ENCODE measurements around the gene SYNM. TPM values are rescaled to one million over a fixed set of nuclear protein-coding genes. Genes with fewer than 3 reads are reported as not detected.
"Not testable (repeated sequence)": the region's sequence is repeated elsewhere in the genome, so short reads cannot be mapped to it uniquely, and the experiment has no call there.

Gene SYNM
- total RNA-seq, result 0.79 and 1.1 TPM in 2 replicates

DNA sequence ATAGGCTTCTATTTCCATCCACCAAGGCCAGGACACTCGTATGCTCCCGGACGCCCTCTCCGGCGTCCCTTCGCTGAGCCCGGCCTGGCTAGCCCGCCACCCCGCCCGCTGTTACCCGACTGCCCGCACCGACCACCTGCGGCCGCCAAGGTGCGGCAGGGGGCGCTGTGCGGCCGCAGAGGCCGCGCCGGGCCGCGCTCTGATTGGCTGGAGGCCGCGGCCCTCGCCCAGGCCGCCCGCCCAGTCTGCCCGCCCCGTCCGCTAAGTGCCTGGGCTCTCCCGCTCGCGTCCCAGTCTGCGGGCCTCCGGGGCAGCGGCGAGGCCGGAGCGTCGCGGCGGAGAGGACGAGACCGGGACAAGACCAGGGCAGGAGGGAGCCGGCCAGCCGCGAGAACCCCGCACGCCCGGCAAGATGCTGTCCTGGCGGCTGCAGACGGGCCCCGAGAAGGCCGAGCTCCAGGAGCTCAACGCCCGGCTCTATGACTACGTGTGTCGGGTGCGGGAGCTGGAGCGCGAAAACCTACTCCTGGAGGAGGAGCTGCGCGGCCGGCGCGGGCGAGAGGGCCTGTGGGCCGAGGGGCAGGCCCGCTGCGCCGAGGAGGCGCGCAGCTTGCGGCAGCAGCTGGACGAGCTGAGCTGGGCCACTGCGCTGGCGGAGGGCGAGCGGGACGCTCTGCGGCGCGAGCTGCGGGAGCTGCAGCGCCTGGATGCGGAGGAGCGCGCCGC, at the start of gene SYNM:
TSS of gene SYNM (plus strand) at position 293 of the 726 bp plus-strand sequence. CDS start at position 413, 120 bp downstream.
- Mint-ChIP-seq H3K4me3 (peak within 1 kb of the TSS; percentile 77), H3K27me3 (peaks cover 45% of the 10 kb centered on the region), H3K36me3 (ENCODE audit: low read depth) (no peaks in the 10 kb centered on the region), H3K4me1 (peaks cover 11% of the 10 kb centered on the region), H3K9me3 (no peaks in the 10 kb centered on the region), H3K27ac (peak within 1 kb of the TSS; percentile 54)
- DNase-seq, result peak; percentile 85
- intact Hi-C loops (cut with micrococcal nuclease), result loop anchor here (10.0 kb wide), 2 partner anchors 270 to 630 kb away; partner anchors contain the start of gene LYSMD4

DNA sequence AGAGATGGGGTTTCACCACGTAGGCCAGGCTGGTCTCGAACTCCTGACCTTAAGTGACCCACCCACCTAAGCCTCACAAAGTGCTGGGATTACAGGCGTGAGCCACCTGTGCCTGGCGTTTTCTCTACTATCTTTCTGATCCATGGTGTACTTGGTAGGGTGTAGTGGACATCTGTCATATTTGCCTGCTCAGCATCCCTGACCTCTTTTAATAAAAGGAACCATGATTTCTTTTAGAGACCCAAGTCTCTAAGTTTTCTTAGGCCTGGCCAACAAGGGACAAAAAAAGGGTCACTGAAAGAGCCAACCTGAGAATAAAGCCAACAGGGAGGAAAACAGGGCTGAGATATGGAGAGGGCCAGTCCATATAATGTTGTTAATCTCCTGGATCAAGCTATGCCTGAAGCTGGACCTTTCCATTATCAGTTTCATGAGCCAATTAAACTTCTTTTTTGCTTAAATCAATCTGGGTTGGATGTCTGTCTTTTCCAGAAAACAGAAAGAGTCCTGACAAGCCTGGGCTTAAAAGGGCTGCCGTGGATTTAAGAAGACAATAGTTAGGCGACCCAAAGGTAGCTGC, 49.2 kb upstream of the SYNM start:
- peaks cover 9% of the 10 kb centered on the region for H3K4me1 Mint-ChIP-seq
- H3K36me3 Mint-ChIP-seq (ENCODE audit: low read depth), result no peaks in the 10 kb centered on the region
- no peak for DNase-seq
- no peak overlapping the region for H3K4me3 Mint-ChIP-seq
- peaks cover 29% of the 10 kb centered on the region for H3K27me3 Mint-ChIP-seq
- no peak overlapping the region for H3K27ac Mint-ChIP-seq
- intact Hi-C loops (cut with micrococcal nuclease), result loop anchor here (5.0 kb wide), 3 partner anchors 188 to 613 kb away; partner anchors contain the start of gene IGF1R
- no peaks in the 10 kb centered on the region for H3K9me3 Mint-ChIP-seq

DNA sequence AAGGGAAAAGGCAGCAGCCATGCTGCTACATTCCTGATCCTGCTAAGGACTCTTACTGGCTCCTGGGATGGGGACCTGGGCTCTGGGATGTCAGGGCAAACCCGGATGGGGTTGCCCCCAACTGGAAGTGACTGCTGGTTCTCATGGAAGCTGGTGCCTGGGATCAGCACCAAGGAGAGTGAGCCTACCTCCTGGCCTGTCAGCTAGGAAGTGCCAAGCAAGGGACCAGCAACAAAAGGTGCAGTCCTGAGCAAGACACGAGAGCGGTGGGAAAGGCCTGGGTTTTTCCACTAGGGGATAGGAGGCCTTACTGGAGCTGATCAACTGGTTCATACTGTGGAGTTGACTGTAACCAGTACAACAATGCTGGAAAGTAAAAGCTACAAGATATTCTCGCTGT, 47.9 kb upstream of the SYNM start:
- no peaks in the 10 kb centered on the region for H3K36me3 Mint-ChIP-seq (ENCODE audit: low read depth)
- peaks cover 9% of the 10 kb centered on the region for H3K4me1 Mint-ChIP-seq
- no peak for DNase-seq
- H3K9me3 Mint-ChIP-seq, result no peaks in the 10 kb centered on the region
- intact Hi-C loops (cut with micrococcal nuclease), result loop anchor here (5.0 kb wide), 3 partner anchors 190 to 615 kb away; partner anchors contain the start of gene IGF1R
- no peak overlapping the region for H3K27ac Mint-ChIP-seq
- peaks cover 41% of the 10 kb centered on the region for H3K27me3 Mint-ChIP-seq
- H3K4me3 Mint-ChIP-seq, result no peak overlapping the region

GRCh38 chr15:99057697-99058420, 47.0 kb upstream of the SYNM start:
- Mint-ChIP-seq H3K27ac (no peak overlapping the region), H3K36me3 (ENCODE audit: low read depth) (no peaks in the 10 kb centered on the region), H3K4me3 (peak overlapping the region; percentile 75), H3K27me3 (peaks cover 46% of the 10 kb centered on the region), H3K4me1 (peaks cover 5% of the 10 kb centered on the region), H3K9me3 (no peaks in the 10 kb centered on the region)
- no peak for DNase-seq
- intact Hi-C loops (cut with micrococcal nuclease), result loop anchor here (2.0 to 5.0 kb wide), 4 partner anchors 43 to 616 kb away; partner anchors contain the start of gene IGF1R

GRCh38 chr15:99058421-99058870, 46.4 kb upstream of the SYNM start:
- Mint-ChIP-seq H3K4me3 (peak overlapping the region; percentile 75), H3K27me3 (peaks cover 44% of the 10 kb centered on the region), H3K4me1 (peaks cover 5% of the 10 kb centered on the region), H3K9me3 (no peaks in the 10 kb centered on the region), H3K27ac (peak overlapping the region; percentile 56), H3K36me3 (ENCODE audit: low read depth) (no peaks in the 10 kb centered on the region)
- DNase-seq, result no peak
- intact Hi-C loops (cut with micrococcal nuclease), result loop anchor here (2.0 to 5.0 kb wide), 4 partner anchors 44 to 616 kb away; partner anchors contain the start of gene IGF1R

- peak overlapping the region; percentile 69 for H3K4me3 Mint-ChIP-seq
- no peaks in the 10 kb centered on the region for H3K36me3 Mint-ChIP-seq (ENCODE audit: low read depth)
- peaks cover 44% of the 10 kb centered on the region for H3K27me3 Mint-ChIP-seq
- intact Hi-C loops (cut with micrococcal nuclease), result loop anchor here (1.0 to 5.0 kb wide), 5 partner anchors 44 to 617 kb away; partner anchors contain the start of gene IGF1R
- peaks cover 5% of the 10 kb centered on the region for H3K4me1 Mint-ChIP-seq
- peak; percentile 88 for DNase-seq
- H3K27ac Mint-ChIP-seq, result no peak overlapping the region
- H3K9me3 Mint-ChIP-seq, result no peaks in the 10 kb centered on the region
Observed at GRCh38 chr15:99059010-99059981, 45.6 kb upstream of the SYNM start.

DNA sequence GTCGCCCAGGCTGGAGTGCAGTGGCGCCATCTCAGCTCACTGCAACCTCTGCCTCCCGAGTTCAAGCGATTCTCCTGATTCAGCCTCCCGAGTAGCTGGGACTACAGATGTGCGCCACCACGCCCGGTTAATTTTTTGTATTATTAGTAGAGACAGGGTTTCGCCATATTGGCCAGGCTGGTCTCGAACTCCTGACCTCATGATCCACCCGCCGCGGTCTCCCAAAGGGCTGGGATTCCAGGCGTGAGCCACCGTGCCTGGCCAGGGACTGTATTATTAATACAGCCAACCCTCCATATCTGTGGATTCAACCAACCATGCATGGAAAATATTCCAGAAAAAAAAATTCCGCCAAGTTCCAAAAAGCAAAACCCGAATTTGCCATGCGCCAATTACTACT, 44.7 kb upstream of the SYNM start:
- intact Hi-C loops (cut with micrococcal nuclease), result loop anchor here (5.0 kb wide), 1 partner anchor 283 kb away; no protein-coding TSS in a partner anchor
- H3K9me3 Mint-ChIP-seq; H3K4me1 Mint-ChIP-seq; H3K36me3 Mint-ChIP-seq (ENCODE audit: low read depth); H3K27ac Mint-ChIP-seq; DNase-seq: not testable (repeated sequence)
- Mint-ChIP-seq H3K4me3 (peak overlapping the region; percentile 69), H3K27me3 (peaks cover 44% of the 10 kb centered on the region)

GRCh38 chr15:99062226-99062625, 42.7 kb upstream of the SYNM start:
- Mint-ChIP-seq H3K36me3 (ENCODE audit: low read depth) (no peaks in the 10 kb centered on the region), H3K9me3 (no peaks in the 10 kb centered on the region), H3K27me3 (peaks cover 37% of the 10 kb centered on the region), H3K27ac (no peak overlapping the region), H3K4me3 (no peak overlapping the region), H3K4me1 (peaks cover 5% of the 10 kb centered on the region)
- intact Hi-C loops (cut with micrococcal nuclease), result loop anchor here (5.0 kb wide), 1 partner anchor 285 kb away; no protein-coding TSS in a partner anchor
- DNase-seq, result no peak

DNA sequence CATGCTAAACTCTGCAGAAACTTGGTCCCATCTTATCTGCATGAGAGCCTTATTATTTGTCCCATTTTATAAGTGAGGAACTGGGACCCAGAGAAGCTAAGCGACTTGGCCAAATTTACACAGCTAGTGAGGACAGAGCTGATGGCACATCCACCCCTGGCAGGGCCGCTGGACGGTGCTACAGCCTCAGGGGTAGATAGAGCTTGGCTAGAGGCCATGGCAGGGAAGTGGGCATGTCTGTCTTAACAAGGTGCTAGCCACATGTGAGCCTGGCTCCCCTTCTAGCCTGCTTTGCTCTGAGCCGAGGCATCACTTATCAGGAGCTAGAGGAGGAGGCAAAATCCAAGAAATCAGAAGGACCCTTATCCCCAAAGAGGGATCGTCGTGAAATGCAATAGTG, 36.7 kb upstream of the SYNM start:
- Mint-ChIP-seq H3K4me3 (no peak overlapping the region), H3K27me3 (no peaks in the 10 kb centered on the region), H3K36me3 (ENCODE audit: low read depth) (no peaks in the 10 kb centered on the region), H3K27ac (no peak overlapping the region), H3K4me1 (no peaks in the 10 kb centered on the region), H3K9me3 (no peaks in the 10 kb centered on the region)
- DNase-seq, result no peak
- intact Hi-C loops (cut with micrococcal nuclease), result no loop called here

DNA sequence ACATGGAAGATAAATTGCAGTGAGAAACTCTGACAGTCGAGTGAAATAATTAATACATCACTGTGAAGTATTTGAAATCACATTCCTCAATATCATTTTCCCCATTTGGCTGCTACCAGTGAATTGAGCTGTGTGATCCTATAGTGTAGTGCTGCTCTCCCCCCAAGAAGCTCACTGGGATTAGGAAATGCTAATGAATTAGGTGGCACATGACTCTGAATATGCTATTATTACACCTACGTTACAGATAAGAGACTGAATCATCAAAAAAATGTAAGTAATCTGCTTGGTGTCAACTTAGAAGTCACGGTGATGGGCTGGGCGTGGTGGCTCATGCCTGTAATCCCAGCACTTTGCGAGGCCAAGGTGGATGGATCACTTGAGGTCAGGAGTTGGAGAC, 34.7 kb upstream of the SYNM start:
- intact Hi-C loops (cut with micrococcal nuclease), result no loop called here

DNA sequence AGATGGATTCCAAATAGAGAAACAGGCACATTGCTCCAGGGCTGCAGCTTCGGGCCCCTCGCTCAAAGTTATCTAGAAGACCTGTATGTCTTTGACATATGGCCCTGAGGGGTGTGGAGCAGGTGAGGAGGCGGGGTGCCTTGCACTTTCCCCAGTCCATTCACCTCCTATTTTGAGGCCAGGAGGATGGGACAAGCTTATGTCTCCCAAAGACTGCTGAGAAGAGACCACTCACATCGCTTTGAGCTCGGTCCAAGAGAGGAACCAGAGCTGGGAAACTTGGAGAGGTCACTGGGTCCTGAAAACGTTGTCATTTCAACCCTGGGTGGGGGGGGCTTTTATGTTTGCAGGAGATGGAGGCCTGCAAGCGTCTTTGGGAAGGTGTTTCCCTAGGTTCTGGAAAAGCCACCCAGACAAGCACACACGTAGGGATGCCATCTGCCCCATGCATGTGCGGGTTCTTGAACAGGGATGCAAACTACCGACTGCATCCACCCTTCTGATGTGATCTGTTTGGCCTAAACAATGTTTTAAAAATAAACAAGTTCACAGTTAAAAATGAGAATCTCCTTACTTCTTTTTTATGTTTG, 33.7 kb upstream of the SYNM start:
- Mint-ChIP-seq H3K27ac (no peak overlapping the region), H3K9me3 (no peaks in the 10 kb centered on the region), H3K27me3 (peaks cover 6% of the 10 kb centered on the region), H3K36me3 (ENCODE audit: low read depth) (no peaks in the 10 kb centered on the region), H3K4me3 (no peak overlapping the region), H3K4me1 (peaks cover 2% of the 10 kb centered on the region)
- no peak for DNase-seq
- intact Hi-C loops (cut with micrococcal nuclease), result no loop called here

More for the DNA sequence above, 34.7 kb upstream of the SYNM start:
- DNase-seq, result no peak
- no peaks in the 10 kb centered on the region for H3K4me1 Mint-ChIP-seq
- no peak overlapping the region for H3K4me3 Mint-ChIP-seq
- H3K9me3 Mint-ChIP-seq, result no peaks in the 10 kb centered on the region
- H3K27me3 Mint-ChIP-seq, result peaks cover 6% of the 10 kb centered on the region
- no peak overlapping the region for H3K27ac Mint-ChIP-seq
- no peaks in the 10 kb centered on the region for H3K36me3 Mint-ChIP-seq (ENCODE audit: low read depth)

GRCh38 chr15:99073008-99073717, 31.7 kb upstream of the SYNM start:
- intact Hi-C loops (cut with micrococcal nuclease), result no loop called here
- Mint-ChIP-seq H3K36me3 (ENCODE audit: low read depth) (no peaks in the 10 kb centered on the region), H3K27ac (no peak overlapping the region), H3K4me3 (no peak overlapping the region), H3K4me1 (peaks cover 5% of the 10 kb centered on the region), H3K27me3 (peaks cover 6% of the 10 kb centered on the region), H3K9me3 (no peaks in the 10 kb centered on the region)
- no peak for DNase-seq
